ENCODE measurements around the gene TRIM36.

The TRIM36 gene

GRCh38 chr5:115116001-115116400 lies 53.7 kb downstream of the TRIM36 start:
- no peaks in the 10 kb centered on the region for H3K27me3 ChIP-seq (ENCODE audit: control insufficient read depth, insufficient read depth, low read length, poor library complexity, severe bottlenecking)
- no peaks in the 10 kb centered on the region for H3K9me3 ChIP-seq (ENCODE audit: control insufficient read depth, low read length)
- no peaks in the 10 kb centered on the region for H3K36me3 ChIP-seq (ENCODE audit: control insufficient read depth, insufficient read depth, low read length)
- no peaks in the 10 kb centered on the region for H3K4me1 ChIP-seq (ENCODE audit: control insufficient read depth, insufficient read depth, low read length)
- no peak overlapping the region for H3K27ac ChIP-seq (ENCODE audit: insufficient read depth, low read depth, low read length, poor library complexity, severe bottlenecking)
- no peak overlapping the region for H3K4me3 ChIP-seq (ENCODE audit: insufficient read depth, low read depth, low read length)

DNA sequence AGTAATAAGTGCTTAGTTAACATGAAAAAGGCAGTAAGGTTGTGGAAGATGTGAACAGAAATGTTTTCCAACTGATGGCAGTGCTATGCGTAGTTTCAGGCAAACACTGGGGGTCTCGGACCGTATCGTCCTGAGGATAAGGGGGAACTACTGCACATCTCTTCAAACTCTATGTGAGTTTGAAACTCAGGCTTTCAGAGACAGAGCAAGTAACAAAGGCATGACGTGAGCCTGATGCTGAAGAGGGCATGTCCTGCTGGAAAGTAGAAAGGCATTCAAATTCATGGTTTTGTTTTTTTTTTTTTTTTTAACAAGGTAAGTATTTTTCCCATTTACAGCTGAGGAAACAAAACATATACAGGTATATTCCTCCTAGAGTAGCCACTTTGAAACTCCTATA lies 59.9 kb downstream of the TRIM36 start:
- Histone ChIP-seq H3K27ac (ENCODE audit: insufficient read depth, low read depth, low read length, poor library complexity, severe bottlenecking) (no peak overlapping the region), H3K9me3 (ENCODE audit: control insufficient read depth, low read length) (no peaks in the 10 kb centered on the region), H3K4me1 (ENCODE audit: control insufficient read depth, insufficient read depth, low read length) (no peaks in the 10 kb centered on the region), H3K27me3 (ENCODE audit: control insufficient read depth, insufficient read depth, low read length, poor library complexity, severe bottlenecking) (no peaks in the 10 kb centered on the region), H3K4me3 (ENCODE audit: insufficient read depth, low read depth, low read length) (no peak overlapping the region), H3K36me3 (ENCODE audit: control insufficient read depth, insufficient read depth, low read length) (no peaks in the 10 kb centered on the region)
- 35 to 44% methylated on average over 5 of the region's 5 CpGs for WGBS, 2 experiments

DNA sequence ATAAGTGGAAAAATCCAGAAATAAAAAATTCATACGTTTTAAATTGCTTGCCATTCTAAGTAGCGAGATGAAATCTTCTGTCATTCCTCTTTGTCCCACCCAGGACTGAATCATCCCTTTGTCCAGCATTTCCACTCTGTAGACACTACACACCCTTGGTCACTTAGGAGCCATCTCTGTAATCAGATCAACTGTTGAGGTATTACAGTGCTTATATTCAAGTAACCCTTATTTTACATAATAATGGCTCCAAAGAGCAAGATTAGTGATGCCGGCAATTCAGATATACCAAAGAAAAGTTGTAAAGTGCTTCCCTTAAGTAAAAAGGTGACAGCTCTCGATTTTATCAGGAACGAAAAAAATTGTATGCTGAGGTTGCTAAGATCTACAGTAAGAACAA lies 60.4 kb downstream of the TRIM36 start:
- Histone ChIP-seq H3K4me1 (ENCODE audit: control insufficient read depth, insufficient read depth, low read length) (no peaks in the 10 kb centered on the region), H3K27ac (ENCODE audit: insufficient read depth, low read depth, low read length, poor library complexity, severe bottlenecking) (no peak overlapping the region), H3K9me3 (ENCODE audit: control insufficient read depth, low read length) (no peaks in the 10 kb centered on the region), H3K27me3 (ENCODE audit: control insufficient read depth, insufficient read depth, low read length, poor library complexity, severe bottlenecking) (no peaks in the 10 kb centered on the region), H3K36me3 (ENCODE audit: control insufficient read depth, insufficient read depth, low read length) (no peaks in the 10 kb centered on the region), H3K4me3 (ENCODE audit: insufficient read depth, low read depth, low read length) (no peak overlapping the region)
- WGBS, 2 experiments = 65 to 70% methylated on average over 5 of the region's 5 CpGs

GRCh38 chr5:115100319-115100955 lies 69.3 kb downstream of the TRIM36 start:
- H3K4me3 ChIP-seq (ENCODE audit: insufficient read depth, low read depth, low read length) = no peak overlapping the region
- no peaks in the 10 kb centered on the region for H3K9me3 ChIP-seq (ENCODE audit: control insufficient read depth, low read length)
- 89 to 92% methylated on average over 5 to 6 of the region's 6 CpGs for WGBS, 2 experiments
- H3K36me3 ChIP-seq (ENCODE audit: control insufficient read depth, insufficient read depth, low read length) = no peaks in the 10 kb centered on the region
- H3K27me3 ChIP-seq (ENCODE audit: control insufficient read depth, insufficient read depth, low read length, poor library complexity, severe bottlenecking) = no peaks in the 10 kb centered on the region
- H3K27ac ChIP-seq (ENCODE audit: insufficient read depth, low read depth, low read length, poor library complexity, severe bottlenecking) = no peak overlapping the region
- H3K4me1 ChIP-seq (ENCODE audit: control insufficient read depth, insufficient read depth, low read length) = no peaks in the 10 kb centered on the region

GRCh38 chr5:115098041-115098702 lies 71.5 kb downstream of the TRIM36 start:
- Histone ChIP-seq H3K4me3 (ENCODE audit: insufficient read depth, low read depth, low read length) (no peak overlapping the region), H3K36me3 (ENCODE audit: control insufficient read depth, insufficient read depth, low read length) (no peaks in the 10 kb centered on the region), H3K27me3 (ENCODE audit: control insufficient read depth, insufficient read depth, low read length, poor library complexity, severe bottlenecking) (no peaks in the 10 kb centered on the region), H3K4me1 (ENCODE audit: control insufficient read depth, insufficient read depth, low read length) (no peaks in the 10 kb centered on the region), H3K9me3 (ENCODE audit: control insufficient read depth, low read length) (no peaks in the 10 kb centered on the region), H3K27ac (ENCODE audit: insufficient read depth, low read depth, low read length, poor library complexity, severe bottlenecking) (no peak overlapping the region)
- WGBS, 2 experiments = 6 to 35% methylated on average over 1 to 2 of the region's 2 CpGs

DNA sequence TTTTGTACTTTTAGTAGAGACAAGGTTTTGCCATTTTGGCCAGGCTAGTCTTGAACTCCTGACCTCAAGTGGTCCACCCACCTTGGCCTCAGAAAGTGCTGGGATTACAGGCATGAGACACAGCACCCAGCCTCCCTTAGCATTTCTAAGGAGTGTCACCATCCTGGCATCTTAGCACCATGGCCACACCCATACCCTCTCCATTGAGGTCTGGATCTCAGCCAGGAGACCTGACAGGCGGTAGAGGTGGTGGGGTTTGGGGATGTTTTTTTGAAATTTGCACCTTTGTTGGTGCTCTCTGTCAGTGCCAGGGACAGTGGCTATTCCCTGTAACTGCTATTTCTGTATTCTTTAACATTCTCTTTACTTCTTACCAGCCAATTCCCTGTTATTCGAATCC lies 72.5 kb downstream of the TRIM36 start:
- Histone ChIP-seq H3K9me3 (ENCODE audit: control insufficient read depth, low read length) (no peaks in the 10 kb centered on the region), H3K4me1 (ENCODE audit: control insufficient read depth, insufficient read depth, low read length) (no peaks in the 10 kb centered on the region)
- WGBS, 2 experiments = 93 to 100% methylated on average over 1 to 2 of the region's 2 CpGs

DNA sequence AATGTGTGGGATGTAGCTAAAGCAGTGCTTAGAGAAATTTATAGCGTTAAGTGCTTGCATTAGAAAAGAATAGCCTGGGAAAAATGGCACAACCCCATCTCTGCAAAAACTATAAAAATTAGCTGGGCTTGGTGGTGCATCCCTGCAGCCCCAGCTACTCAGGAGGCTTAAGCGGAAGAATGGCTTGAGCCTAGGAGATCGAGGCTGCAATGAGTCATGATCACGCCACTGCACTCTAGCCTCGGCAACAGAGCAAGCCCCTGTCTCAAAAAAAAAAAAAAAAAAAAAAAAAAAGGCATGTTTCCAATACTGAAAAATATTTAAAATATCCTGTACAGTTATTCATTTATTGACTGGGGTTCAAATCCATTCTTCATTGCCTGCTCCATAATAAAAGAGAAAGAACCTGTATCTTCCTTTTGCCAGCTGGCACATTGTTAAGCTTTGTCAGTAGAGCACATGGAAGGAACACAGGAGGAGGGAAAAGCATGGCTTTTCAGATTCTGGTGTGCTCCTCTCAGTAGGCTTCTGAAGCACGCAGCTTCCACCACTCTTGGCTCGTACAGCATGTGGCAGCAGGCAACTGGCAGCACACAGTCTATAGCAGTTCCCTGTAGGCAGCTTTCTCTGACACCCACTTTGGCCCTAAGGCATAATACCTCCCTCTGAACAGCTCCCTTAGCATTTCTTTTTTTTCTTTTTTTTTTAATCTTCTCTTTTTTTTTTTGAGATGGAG lies 73.5 kb downstream of the TRIM36 start:
- WGBS, 2 experiments = 52 to 60% methylated on average over 5 to 6 of the region's 7 CpGs
- H3K9me3 ChIP-seq (ENCODE audit: control insufficient read depth, low read length) = no peaks in the 10 kb centered on the region
- no peak overlapping the region for H3K4me3 ChIP-seq (ENCODE audit: insufficient read depth, low read depth, low read length)
- no peak overlapping the region for H3K27ac ChIP-seq (ENCODE audit: insufficient read depth, low read depth, low read length, poor library complexity, severe bottlenecking)
- H3K36me3 ChIP-seq (ENCODE audit: control insufficient read depth, insufficient read depth, low read length) = no peaks in the 10 kb centered on the region
- no peaks in the 10 kb centered on the region for H3K27me3 ChIP-seq (ENCODE audit: control insufficient read depth, insufficient read depth, low read length, poor library complexity, severe bottlenecking)
- H3K4me1 ChIP-seq (ENCODE audit: control insufficient read depth, insufficient read depth, low read length) = no peaks in the 10 kb centered on the region

More for the DNA sequence above, 72.5 kb downstream of the TRIM36 start:
- Histone ChIP-seq H3K27ac (ENCODE audit: insufficient read depth, low read depth, low read length, poor library complexity, severe bottlenecking) (no peak overlapping the region), H3K27me3 (ENCODE audit: control insufficient read depth, insufficient read depth, low read length, poor library complexity, severe bottlenecking) (no peaks in the 10 kb centered on the region), H3K36me3 (ENCODE audit: control insufficient read depth, insufficient read depth, low read length) (no peaks in the 10 kb centered on the region), H3K4me3 (ENCODE audit: insufficient read depth, low read depth, low read length) (no peak overlapping the region)

DNA sequence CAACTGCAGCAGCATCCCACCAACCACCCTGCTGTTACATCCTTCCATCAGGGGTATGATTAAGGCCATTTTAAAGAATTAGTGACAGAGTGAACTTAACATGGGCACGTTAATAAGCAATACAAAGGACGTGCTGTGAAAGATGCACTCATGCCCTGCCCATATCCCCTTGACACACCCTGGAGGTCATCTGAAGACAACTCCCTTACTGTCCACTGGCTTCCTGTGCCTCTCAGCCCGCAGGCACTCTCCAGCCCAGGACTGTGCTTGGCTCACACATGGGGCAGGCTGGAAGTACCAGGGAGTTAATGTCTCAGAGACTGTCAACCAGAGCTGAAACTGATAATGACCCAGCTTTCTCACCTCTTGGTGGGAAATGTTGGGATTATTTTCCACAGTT lies 81.8 kb downstream of the TRIM36 start:
- WGBS, 2 experiments = 94 to 96% methylated on average over 3 of the region's 3 CpGs

GRCh38 chr5:115086473-115086872 lies 83.2 kb downstream of the TRIM36 start:
- H3K9me3 ChIP-seq (ENCODE audit: control insufficient read depth, low read length) = no peaks in the 10 kb centered on the region
- H3K27me3 ChIP-seq (ENCODE audit: control insufficient read depth, insufficient read depth, low read length, poor library complexity, severe bottlenecking) = no peaks in the 10 kb centered on the region
- H3K4me3 ChIP-seq (ENCODE audit: insufficient read depth, low read depth, low read length) = no peak overlapping the region
- H3K4me1 ChIP-seq (ENCODE audit: control insufficient read depth, insufficient read depth, low read length) = no peaks in the 10 kb centered on the region
- 86 to 100% methylated on average over 1 of the region's 1 CpG for WGBS, 2 experiments
- H3K36me3 ChIP-seq (ENCODE audit: control insufficient read depth, insufficient read depth, low read length) = no peaks in the 10 kb centered on the region
- no peak overlapping the region for H3K27ac ChIP-seq (ENCODE audit: insufficient read depth, low read depth, low read length, poor library complexity, severe bottlenecking)

More for the DNA sequence above, 81.8 kb downstream of the TRIM36 start:
- Histone ChIP-seq H3K4me3 (ENCODE audit: insufficient read depth, low read depth, low read length) (no peak overlapping the region), H3K36me3 (ENCODE audit: control insufficient read depth, insufficient read depth, low read length) (no peaks in the 10 kb centered on the region), H3K27me3 (ENCODE audit: control insufficient read depth, insufficient read depth, low read length, poor library complexity, severe bottlenecking) (no peaks in the 10 kb centered on the region), H3K9me3 (ENCODE audit: control insufficient read depth, low read length) (no peaks in the 10 kb centered on the region), H3K27ac (ENCODE audit: insufficient read depth, low read depth, low read length, poor library complexity, severe bottlenecking) (no peak overlapping the region), H3K4me1 (ENCODE audit: control insufficient read depth, insufficient read depth, low read length) (no peaks in the 10 kb centered on the region)

- Histone ChIP-seq H3K27me3 (ENCODE audit: control insufficient read depth, insufficient read depth, low read length, poor library complexity, severe bottlenecking) (no peaks in the 10 kb centered on the region), H3K27ac (ENCODE audit: insufficient read depth, low read depth, low read length, poor library complexity, severe bottlenecking) (no peak overlapping the region), H3K9me3 (ENCODE audit: control insufficient read depth, low read length) (no peaks in the 10 kb centered on the region), H3K36me3 (ENCODE audit: control insufficient read depth, insufficient read depth, low read length) (no peaks in the 10 kb centered on the region), H3K4me1 (ENCODE audit: control insufficient read depth, insufficient read depth, low read length) (no peaks in the 10 kb centered on the region), H3K4me3 (ENCODE audit: insufficient read depth, low read depth, low read length) (no peak overlapping the region)
- WGBS, 2 experiments = 93% methylated on average over 6 to 7 of the region's 7 CpGs
Observed at GRCh38 chr5:115084246-115084793, 85.4 kb downstream of the TRIM36 start.
